ENCODE data around the gene CAB39.

DNA sequence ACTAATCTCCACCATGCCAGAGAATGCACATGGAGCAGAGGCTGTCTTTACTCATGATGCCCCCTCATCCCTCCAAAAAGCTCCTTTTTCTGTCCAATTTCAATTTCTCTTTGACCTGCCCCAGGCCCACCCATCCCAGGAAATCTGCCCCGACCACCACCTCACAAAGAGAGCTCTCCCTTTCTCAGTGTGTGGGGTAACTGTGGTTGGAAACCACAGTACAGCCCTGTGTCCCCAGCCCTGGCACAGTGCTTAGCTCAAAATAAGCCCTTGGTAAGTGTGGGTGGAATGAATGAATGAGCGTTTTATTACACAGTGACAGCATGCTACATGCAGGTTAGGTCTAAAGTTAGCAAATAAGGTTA is 43.7 kb upstream of the CAB39 start:
- TF ChIP-seq, protein P1, sequence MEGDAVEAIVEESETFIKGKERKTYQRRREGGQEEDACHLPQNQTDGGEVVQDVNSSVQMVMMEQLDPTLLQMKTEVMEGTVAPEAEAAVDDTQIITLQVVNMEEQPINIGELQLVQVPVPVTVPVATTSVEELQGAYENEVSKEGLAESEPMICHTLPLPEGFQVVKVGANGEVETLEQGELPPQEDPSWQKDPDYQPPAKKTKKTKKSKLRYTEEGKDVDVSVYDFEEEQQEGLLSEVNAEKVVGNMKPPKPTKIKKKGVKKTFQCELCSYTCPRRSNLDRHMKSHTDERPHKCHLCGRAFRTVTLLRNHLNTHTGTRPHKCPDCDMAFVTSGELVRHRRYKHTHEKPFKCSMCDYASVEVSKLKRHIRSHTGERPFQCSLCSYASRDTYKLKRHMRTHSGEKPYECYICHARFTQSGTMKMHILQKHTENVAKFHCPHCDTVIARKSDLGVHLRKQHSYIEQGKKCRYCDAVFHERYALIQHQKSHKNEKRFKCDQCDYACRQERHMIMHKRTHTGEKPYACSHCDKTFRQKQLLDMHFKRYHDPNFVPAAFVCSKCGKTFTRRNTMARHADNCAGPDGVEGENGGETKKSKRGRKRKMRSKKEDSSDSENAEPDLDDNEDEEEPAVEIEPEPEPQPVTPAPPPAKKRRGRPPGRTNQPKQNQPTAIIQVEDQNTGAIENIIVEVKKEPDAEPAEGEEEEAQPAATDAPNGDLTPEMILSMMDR (conservative IDR thresholded peaks at IDR 0.05 in 1 of 2, IDR thresholded peaks at IDR 0.05 in 1 of 2; ENCODE audit: extremely low read depth in 1 of 2, insufficient read depth in 1 of 2, low read depth in 1 of 2, low read length in 2 of 2): no peak
- no peak for TF ChIP-seq EZH2 (IDR thresholded peaks at IDR 0.05; ENCODE audit: borderline replicate concordance, low read length)
